GM13976 (cell line): ENCODE data around the gene MOCOS.
"Not testable (repeated sequence)": the region's sequence is repeated elsewhere in the genome, so short reads cannot be mapped to it uniquely, and the experiment has no call there.

ENCODE experiments used
- DNase-seq: peaks from one replicate; pipeline ENCODE4 v3.0.0; 2012; ENCODE audit warnings: low spot score
- CTCF ChIP-seq: IDR thresholded peaks from 2 replicates; pipeline ENCODE4 v1.5.1; 2012; ENCODE audit warnings: borderline replicate concordance, mild to moderate bottlenecking; ENCODE audit not compliant: insufficient read depth; ENCODE audit errors: extremely low read depth, missing control alignments, control extremely low read depth
- in situ Hi-C: fragments of 300-500 bp; cut with MboI; formaldehyde crosslinking; loops from one replicate; pipeline ENCODE4 v1.12.0; 2022; ENCODE audit warnings: low sequenced_read_pairs, mixed read lengths, inconsistent platforms; ENCODE audit not compliant: unreplicated experiment

MOCOS gene

GRCh38 chr18:36162981-36163380 lies 24.3 kb upstream of the MOCOS start:
- in situ Hi-C loops = no loop called here
- no peak for DNase-seq
- no peak for TF ChIP-seq CTCF

GRCh38 chr18:36167692-36168218 lies 19.5 kb upstream of the MOCOS start:
- in situ Hi-C loops = no loop called here
- no peak for TF ChIP-seq CTCF
- DNase-seq = no peak

- in situ Hi-C loops, DNase-seq: not testable (repeated sequence)
Observed at GRCh38 chr18:36168296-36168695, 19.0 kb upstream of the MOCOS start.

GRCh38 chr18:36169938-36170337 lies 17.4 kb upstream of the MOCOS start:
- no peak for DNase-seq
- TF ChIP-seq CTCF = no peak
- in situ Hi-C loops = no loop called here

- no peak for DNase-seq
- no peak for TF ChIP-seq CTCF
- in situ Hi-C loops = no loop called here
Observed at GRCh38 chr18:36175481-36175880, 11.8 kb upstream of the MOCOS start.

GRCh38 chr18:36176177-36176584 lies 11.1 kb upstream of the MOCOS start:
- TF ChIP-seq CTCF = no peak

GRCh38 chr18:36176711-36177110 lies 10.6 kb upstream of the MOCOS start:
- no peak for TF ChIP-seq CTCF
- in situ Hi-C loops = no loop called here

More at GRCh38 chr18:36176177-36176584, 11.1 kb upstream of the MOCOS start:
- in situ Hi-C loops = no loop called here
- DNase-seq = no peak

GRCh38 chr18:36177913-36178312 lies 9.4 kb upstream of the MOCOS start:
- no peak for TF ChIP-seq CTCF
- DNase-seq = no peak
- in situ Hi-C loops = no loop called here

More at GRCh38 chr18:36176711-36177110, 10.6 kb upstream of the MOCOS start:
- no peak for DNase-seq
